ENCODE results near the gene HLX. TPM values are rescaled to one million over a fixed set of nuclear protein-coding genes. Genes with fewer than 3 reads are reported as not detected.

The HLX gene, protein sequence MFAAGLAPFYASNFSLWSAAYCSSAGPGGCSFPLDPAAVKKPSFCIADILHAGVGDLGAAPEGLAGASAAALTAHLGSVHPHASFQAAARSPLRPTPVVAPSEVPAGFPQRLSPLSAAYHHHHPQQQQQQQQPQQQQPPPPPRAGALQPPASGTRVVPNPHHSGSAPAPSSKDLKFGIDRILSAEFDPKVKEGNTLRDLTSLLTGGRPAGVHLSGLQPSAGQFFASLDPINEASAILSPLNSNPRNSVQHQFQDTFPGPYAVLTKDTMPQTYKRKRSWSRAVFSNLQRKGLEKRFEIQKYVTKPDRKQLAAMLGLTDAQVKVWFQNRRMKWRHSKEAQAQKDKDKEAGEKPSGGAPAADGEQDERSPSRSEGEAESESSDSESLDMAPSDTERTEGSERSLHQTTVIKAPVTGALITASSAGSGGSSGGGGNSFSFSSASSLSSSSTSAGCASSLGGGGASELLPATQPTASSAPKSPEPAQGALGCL
- polyA plus RNA-seq (2013, experiment 1 of 2; ENCODE audit: insufficient read length), result 15.7 TPM
- polyA plus RNA-seq (2013, experiment 2 of 2; ENCODE audit: insufficient read length), result 15.9 TPM

DNA sequence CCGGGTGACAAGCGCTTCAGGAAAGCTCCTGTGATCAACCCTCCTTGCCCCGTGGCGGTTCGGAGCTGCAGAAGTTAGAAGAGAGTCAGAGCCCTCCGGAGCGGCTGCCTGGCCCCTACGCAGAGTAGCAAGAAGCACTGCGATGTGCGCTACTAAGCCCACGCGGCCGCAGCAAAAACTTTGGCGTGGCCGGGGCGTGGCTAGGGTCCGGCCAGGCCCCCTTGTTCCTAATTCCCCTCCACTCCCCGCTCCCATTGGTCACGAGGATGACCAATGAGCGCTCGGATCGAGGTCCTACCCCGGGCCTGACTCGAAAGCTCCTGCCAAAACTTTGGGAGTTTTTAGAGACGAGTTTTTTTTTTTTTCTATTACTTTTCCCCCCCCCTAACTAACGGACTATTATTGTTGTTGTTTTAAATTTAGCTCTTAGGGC is at the start of gene HLX:
Gene HLX, plus strand, starts transcription at position 368 of the 433 bp plus-strand sequence. CDS start 415 bp downstream, outside the sequence.
- peak; percentile 95 for DNase-seq

DNA sequence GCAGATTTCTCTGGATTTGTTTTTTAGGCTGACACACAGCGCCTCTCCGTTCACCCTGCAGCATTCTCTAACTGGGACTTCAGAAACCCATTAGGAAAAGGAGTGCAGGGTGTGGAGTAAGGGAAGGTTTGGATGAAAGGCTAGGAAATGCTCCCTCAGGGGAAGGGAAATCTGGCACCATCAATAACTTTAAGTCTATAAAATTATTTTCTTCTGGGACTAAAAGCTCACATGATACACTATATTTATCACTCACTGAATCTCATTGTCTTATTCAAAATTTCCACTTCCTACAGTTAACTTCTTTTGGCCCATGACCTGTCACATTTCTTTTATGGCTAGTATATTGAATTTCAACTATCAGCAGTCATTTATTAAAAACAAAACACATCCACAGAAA is 45.8 kb upstream of the HLX start:
- no peak for DNase-seq

DNA sequence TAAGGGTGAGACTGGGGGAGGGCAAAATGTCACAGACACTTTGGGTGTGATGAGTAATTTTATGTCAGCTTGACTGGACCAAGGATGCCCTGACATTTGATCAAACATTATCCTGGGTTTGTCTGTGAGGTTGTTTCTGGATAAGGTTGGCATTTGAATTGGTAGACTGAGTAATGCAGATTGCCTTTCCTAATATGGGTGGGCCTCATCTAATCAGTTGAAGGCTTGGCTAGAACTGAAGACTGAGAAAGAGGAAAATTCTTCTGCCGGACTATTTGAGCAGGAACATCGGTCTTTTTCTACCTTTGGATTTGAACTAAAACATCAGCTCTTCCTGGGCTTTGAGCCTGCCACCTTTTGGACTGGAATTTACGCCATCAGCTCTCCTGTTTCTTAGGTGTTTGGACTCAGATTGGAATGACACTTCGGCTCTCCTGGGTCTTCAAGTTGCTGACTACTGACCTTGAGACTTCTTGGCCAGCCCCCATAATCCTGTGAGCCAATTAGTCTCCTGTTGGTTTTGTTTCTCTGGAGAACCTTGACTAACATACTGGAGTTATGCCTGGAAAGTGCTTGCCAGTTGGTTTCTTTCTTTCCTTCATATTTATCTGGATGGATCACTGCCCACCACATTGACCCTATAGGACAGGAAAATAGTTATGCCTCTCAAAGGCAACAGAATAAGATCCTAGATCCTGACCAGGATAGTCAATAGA is 44.9 kb upstream of the HLX start:
- DNase-seq, result no peak

DNA sequence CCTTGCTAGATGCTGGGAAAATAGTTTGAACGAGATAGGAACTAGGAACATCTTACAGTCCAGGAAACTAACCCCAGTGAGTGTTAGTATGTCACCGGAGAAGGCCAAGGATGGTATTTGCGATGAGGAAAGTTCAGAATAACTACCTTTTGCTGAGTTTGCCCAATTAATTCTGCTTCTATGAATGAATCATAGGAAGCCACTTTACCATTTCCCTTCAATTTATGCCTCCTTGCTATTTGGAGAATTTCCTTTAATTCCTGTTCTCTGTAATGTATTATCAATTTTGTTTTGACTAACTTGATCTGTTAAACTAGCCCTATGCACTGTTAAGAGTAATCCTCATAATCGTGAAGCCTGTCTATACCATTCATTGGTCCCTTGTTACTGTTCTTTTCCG is 40.7 kb upstream of the HLX start:
- DNase-seq, result no peak

DNA sequence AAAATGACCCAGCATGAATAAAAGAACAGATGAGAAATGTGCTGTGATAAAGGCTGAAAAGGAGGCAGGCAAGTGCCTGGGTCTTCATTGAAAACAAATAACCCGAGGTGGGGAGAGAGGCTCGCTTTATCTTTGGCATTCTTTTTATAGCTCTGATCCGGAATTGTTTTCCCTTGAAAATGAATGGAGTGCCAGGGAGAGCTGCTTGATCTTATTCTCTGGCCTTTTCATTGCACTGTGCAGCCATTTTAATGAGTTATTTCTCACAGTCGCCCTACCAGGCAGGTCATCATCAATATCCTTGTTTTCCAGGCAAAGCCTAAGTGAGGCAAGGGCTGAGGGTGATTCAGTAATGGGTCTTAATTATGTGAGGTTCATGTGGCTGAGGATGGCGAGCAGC is 39.8 kb upstream of the HLX start:
- DNase-seq, result no peak

DNA sequence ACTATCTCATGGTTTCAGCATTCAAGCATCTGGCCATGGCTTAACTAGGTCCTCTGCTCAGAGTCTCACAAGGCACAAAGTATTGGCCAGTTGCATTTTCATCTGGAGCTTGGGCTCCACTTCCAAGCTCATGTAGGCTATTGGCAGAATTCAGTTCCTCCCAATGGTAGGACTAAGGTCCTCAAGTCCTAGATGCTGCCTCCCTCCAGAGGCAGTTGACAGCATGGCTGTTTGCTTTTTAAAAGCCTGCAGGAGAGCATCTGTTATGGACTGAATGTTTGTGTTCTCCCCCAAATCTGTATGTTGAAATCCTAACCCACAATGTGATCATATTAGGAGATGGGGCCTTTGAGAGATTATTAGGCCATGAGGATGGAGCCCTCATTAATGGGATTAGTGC is 38.0 kb upstream of the HLX start:
- DNase-seq, result no peak

DNA sequence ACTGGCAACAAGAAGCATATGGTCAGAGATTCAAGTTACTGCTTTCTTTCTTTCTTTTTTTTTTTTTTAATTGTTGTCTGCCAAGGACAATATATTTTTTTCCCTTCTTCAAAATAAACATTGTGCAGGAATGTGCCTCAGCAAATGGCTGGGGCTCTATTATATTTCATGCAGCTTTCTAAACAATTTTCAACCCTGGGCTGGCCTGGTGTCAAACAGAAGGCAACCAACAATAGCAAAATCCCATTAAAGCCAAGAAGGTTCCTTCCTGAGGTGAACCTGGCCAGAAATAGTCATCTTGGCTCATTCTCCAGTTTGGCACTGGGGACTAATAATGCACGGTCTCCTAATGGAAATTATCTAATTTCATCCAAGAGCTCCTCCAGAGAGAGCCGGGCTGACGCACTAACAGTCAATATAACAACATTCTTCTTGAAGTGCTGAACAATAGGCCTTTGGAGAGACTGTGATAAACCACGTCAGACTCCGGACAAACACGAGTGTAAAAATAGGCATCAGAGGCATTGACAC is 35.7 kb upstream of the HLX start:
- DNase-seq, result peak; percentile 5

DNA sequence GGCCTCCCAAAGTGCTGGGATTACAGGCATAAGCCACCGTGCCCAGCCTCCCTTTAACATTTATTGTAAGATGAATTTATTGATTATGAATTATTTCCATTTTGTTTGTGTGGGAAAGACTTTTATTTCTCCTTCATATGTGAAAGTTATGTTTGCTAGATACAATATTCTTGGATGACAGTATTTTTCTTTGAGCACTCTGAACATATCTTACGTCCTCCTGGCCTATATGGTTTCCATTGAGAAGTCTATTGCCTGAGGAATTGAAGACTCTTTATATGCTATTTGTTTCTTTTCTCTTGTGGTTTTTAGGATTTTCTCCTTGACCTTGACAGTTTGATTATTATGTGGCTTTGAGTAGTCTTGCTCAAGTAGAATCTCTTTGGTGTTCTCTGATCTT is 26.8 kb upstream of the HLX start:
- DNase-seq, result no peak

DNA sequence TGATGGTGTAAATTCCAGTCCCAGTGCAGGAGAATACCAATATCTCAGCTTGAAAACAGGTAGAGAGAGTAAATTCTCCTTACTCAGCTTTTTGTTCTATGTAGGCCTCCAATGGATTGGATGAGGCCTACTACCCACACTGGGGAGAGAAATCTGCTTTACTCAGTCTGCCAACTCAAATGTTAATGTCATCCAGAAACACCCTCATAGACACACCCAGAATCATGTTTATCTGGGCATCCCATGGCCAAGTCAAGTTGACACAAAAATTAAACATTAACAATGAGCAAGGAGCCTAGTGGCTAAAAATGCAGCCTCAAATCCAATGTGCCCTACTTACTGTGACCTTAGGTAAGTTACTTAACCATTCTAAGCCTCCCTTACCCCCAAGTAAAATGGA is 6.9 kb upstream of the HLX start:
- no peak for DNase-seq

DNA sequence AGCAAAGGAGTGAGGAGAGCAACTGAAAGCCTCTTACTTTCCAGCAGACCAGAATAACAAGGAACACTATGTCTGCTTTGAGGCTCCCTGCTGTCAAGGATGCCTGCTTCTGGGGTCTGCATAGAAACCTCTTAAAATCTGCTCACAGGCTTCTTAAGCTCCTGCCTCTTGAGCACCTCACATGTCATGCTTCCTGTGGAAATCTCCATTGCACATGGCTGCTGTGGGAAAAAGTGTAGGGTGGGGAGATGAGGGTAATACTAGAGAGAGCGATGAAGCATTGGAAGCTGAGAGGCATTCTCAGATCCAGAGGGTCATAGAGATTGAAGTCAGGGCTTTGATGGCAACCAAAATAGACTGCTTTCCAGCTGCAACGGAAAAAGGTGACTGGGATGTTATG is 6.2 kb upstream of the HLX start:
- no peak for DNase-seq

DNA sequence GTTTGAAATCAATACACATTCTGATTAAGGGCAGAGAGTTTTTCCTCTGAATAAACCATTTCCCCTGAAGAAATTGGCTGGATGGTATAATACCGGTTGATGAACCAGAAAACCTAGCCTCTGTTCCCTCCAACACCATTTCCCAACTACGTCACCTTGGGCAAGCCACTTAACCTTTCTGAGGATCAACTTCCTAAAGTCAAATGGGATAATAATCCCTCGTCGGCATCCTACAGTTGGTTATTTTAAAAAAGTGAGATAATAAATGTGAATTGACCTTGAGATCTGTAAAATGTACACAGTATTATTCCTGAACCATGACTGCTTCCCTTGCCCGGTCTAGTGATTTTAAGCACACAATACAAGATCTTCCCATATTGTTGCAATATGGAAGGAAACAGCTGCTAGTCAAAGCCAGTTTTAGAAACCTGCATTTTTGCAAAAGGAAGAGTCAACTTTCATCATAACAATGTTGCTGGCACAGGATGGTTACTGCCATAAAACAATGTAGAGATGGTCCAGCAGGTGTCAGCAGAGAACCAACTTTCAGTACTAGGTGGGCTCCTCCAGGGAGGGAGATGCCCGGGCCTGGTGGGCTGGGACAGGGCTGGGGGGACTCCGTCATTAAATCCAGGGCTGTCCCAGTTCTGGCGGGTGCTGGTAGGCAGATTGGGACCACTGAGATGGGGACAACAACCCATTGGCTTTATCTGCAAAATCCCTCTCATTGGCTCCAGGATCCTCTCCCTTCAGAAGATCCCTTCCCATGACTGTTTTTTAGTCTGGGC is 5.2 kb upstream of the HLX start:
- peak; percentile 65 for DNase-seq

DNA sequence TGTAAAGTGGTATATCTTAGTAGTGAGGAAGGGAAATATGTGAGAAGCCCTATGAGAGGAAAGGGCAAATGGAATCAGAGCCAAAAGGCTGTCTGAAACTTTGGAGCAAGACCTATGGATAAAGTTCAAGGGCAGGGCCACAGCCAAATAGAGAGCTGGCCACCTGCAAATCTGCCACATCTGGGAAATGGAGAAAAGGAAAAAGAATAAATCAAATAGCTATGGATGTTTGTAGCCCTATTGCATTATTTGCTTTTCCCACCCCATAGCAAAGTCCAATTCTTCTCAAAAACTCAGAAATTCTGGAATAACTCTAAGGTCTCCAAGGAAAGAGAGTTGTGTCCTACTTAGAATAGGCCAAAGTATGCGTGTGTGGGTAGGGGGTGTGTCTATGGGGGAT is 4.0 kb upstream of the HLX start:
- no peak for DNase-seq

DNA sequence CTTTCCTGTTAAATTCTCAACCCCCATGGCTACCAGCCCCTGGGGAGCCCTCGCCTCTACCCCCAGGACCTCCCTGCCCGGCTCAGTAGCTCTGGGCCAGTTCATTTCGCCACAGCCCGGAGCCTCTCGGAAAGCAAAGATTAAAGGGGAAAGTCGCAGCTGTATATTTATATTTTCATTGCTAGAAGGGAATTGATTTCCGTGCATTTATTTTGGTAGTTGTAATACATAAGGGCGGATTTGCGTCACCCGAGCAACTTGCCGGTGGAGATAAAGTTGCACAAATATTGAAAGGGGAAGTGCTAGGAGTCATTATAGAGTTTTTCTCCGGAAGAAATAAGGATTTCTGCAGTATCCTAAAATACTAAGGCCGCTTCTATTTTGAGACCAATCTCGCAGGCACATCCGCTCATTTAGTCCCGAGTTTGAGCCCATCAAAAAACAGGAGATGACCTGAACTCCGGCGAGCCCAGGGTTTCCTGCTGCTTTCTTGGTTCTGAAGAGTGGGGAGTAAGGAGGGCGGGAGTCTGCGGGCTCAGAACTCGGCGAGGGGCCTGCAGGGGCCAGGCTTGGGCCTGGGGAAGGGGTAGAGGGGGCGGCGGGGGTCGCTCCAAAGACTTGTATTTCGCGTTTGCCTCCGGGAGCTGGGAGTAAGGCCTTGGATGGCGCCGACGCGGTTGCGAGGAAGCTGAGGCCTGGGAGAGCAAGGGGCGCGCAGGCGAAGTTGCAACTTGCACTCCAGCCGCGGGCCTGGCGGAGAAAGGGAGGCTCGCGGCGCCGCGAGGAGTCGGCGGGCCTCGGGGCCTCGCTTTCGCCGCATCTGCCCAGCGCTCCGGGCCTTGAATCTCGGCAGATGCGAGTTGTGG is 2.5 kb upstream of the HLX start:
- no peak for DNase-seq

DNA sequence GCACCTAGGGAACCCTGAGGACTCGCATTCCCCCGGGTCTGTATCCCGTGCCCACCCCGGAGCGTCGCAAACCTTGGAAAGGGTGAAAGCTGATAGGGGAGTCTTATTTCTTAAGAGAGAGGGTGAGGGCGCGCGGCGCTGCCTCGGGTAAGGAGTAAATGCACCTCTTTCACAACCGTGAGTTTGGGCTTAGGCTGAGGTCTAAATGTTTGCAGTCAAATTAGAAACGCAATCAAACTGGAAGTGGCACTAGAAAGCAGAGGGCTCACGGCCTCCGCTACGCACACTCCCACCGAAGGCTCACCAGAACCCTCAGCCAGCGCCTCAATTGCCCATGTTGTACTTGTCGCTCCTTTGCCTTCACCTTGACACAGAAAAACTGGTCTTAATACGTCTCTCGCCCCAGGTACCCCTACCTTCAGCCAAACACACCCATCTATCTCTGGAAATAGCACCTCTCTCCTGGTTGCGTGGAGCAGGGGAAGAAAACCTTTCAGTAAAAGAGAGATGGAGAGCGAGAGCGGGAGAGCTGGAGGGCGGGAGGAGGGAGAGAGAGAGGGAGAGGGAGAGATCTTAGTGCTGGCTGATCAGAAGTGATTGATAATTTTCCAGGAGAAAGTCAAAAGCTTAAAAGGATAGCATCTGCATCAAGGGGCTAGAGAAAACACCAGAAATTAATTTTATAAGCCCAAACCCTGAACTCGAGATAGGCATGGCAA is 1.7 kb upstream of the HLX start:
- DNase-seq, result no peak

DNA sequence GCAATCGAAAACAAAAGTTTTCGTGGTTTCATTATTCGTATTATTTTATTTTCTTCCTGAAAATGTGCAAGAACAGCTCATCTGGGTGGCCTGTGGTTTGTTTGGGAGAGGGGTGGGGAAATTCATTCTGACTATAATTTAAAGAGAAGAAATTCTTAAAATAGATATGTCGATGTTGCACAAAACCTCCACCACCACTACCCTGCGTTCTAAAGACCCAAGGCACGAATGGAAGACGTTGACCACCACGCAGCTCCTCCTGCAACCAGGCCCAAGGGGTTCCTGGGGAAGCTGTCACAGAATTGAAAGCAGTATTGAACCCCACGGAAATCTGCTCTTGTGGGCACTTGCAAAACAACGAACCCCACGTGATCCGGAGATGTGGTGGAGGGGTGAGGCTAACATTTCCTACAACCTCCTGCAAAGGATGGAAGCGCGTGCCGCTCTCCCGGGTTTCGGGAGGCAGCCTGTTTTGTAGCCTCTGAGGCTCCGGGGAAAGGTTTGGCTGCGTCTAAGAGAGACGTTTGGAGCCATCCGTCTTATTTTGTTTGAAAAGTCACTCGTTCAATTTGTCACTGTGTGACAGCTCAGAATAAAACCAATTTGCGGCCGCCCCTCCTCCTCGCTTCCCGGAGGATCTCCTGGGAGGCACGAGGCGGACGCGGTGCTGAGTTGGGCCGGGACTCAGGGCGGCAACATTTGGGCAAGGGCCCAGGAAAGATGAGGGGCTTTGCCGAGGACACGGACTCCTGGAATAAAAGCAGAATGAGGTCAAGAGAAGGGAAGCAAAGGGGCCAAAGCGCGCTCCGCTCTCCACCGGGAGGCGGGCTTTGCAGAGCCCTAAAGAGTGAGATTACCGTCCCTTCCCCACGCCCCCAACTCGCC is 810 bp upstream of the HLX start:
- no peak for DNase-seq

DNA sequence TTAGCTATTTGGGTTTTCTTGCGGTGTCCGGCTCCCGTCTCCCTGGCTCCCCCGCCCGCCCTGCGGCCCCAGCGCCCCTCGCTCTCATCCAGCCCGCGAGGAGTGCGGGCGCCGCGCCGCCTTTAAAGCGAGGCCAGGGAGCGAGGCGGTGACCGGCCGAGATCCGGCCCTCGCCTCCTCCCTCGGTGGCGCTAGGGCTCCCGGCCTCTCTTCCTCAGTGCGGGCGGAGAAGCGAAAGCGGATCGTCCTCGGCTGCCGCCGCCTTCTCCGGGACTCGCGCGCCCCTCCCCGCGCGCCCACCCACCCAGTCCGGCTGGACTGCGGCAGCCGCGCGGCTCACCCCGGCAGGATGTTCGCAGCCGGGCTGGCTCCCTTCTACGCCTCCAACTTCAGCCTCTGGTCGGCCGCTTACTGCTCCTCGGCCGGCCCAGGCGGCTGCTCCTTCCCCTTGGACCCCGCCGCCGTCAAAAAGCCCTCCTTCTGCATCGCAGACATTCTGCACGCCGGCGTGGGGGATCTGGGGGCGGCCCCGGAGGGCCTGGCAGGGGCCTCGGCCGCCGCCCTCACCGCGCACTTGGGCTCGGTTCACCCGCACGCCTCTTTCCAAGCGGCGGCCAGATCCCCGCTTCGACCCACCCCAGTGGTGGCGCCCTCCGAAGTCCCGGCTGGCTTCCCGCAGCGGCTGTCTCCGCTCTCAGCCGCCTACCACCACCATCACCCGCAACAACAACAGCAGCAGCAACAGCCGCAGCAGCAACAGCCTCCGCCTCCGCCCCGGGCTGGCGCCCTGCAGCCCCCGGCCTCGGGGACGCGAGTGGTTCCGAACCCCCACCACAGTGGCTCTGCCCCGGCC is 492 bp downstream of the HLX start:
- DNase-seq, result peak; percentile 38

DNA sequence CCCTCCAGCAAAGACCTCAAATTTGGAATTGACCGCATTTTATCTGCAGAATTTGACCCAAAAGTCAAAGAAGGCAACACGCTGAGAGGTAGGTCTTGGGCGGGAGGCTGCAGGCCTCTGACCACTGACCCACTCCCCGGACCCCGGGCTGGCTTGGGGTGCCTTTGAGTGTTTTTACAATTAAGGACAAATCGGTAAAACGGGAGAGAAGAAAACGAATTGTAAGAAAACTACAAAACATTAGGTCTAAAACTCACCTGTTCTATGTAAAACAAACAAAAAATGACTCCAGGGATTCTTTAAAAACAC is 1.1 kb downstream of the HLX start:
- no peak for DNase-seq

DNA sequence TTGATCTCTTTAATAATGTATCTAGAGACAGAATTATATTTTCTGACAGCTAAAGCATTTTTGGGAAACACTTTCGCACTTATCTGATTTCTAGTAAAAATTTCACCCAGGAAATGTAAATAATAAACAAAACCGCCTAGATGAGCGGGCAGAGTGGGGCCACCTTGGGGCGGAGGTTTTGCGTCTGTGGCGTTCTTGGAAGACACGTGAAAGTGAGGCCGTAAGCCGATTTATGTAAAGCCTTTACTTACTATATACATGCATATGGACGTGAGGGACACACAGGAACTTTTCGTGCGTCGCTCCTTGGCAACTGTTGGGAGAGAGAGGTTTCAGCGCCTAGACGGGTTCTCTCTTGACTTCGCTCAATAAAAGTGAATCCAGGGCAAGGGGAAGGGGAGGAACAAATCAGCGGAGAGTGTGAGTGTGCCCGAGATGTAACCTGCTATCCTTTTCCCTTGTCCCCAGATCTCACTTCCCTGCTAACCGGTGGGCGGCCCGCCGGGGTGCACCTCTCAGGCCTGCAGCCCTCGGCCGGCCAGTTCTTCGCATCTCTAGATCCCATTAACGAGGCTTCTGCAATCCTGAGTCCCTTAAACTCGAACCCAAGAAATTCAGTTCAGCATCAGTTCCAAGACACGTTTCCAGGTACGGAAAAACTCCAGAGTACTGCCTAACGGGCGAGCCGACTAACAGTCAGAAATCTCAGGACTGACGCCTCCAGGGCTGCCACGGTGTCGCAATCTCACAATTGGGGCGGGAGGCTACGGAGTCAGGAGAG is 1.7 kb downstream of the HLX start:
- peak; percentile 65 for DNase-seq
